ENCODE measurements around the gene ASTN2. TPM values are rescaled to one million over a fixed set of nuclear protein-coding genes. Genes with fewer than 3 reads are reported as not detected.

The ASTN2 gene
- total and polyA plus RNA-seq, 9 of the 15 experiments (the other 6 are each of a cell fraction or from before 2014, with no cell fraction given) = 0.56 to 3.5 (median 1.9) TPM

DNA sequence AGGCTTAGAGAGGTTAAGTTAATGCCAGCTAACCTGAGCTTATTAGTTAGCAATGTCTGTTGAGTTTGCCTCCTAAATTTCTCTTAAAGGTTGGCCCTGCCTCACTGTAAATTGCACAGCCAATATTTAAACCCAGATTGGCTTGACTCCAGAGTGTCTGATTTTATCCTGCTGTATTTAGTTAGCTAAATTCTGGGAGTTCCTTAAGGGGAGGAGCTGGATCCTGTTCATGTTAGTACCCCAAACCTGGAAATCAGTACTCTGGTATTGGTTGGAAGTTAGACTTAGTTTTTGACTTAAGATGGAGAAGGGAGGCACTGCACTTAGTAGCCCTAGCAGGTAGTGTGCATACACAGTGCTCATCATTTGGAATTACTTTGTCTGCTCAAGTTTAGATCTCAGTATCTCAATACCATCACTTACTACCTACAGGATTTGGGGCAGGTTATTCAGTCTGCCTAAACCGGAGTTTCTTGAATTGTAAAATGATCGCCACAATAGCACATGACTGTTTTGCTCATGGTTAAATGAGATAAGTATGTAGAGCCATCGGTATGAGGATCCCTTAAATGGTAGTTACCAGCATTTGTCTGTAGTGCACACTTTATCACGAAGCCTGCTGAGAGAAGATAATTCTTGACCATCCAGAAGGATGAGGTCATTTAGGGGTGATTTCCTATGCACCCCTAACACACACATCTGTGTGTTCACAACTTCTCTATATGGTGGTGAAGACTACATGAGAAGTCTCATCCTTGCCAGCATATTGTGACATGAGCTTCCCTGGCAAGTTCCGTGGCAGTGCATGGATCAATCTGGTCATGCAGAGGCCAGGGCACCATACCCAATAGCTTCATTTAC is 992.5 kb downstream of the ASTN2 start (continued):
- TF ChIP-seq, protein P1, sequence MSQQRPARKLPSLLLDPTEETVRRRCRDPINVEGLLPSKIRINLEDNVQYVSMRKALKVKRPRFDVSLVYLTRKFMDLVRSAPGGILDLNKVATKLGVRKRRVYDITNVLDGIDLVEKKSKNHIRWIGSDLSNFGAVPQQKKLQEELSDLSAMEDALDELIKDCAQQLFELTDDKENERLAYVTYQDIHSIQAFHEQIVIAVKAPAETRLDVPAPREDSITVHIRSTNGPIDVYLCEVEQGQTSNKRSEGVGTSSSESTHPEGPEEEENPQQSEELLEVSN (IDR thresholded peaks at IDR 0.05; ENCODE audit: borderline replicate concordance in 1 of 2, extremely low read depth in 1 of 2, insufficient read depth in 1 of 2, insufficient read length in 1 of 2, low read depth in 1 of 2, low read length in 1 of 2, poor library complexity in 1 of 2, severe bottlenecking in 1 of 2) = no peak
- TF ChIP-seq POLR2AphosphoS5 (IDR thresholded peaks at IDR 0.05; ENCODE audit: control insufficient read depth, insufficient read depth, low read depth, low read length) = peak; percentile 84
- peak; percentile 89 for TF ChIP-seq ZNF766 (CRISPR knock-in tag; conservative IDR thresholded peaks at IDR 0.05)
- no peak for TF ChIP-seq NFIX (CRISPR knock-in tag; IDR thresholded peaks at IDR 0.05; ENCODE audit: low read depth)
- no peak for TF ChIP-seq FUS (optimal IDR thresholded peaks at IDR 0.05; ENCODE audit: low read depth, low read length)
- TF ChIP-seq, protein P2, sequence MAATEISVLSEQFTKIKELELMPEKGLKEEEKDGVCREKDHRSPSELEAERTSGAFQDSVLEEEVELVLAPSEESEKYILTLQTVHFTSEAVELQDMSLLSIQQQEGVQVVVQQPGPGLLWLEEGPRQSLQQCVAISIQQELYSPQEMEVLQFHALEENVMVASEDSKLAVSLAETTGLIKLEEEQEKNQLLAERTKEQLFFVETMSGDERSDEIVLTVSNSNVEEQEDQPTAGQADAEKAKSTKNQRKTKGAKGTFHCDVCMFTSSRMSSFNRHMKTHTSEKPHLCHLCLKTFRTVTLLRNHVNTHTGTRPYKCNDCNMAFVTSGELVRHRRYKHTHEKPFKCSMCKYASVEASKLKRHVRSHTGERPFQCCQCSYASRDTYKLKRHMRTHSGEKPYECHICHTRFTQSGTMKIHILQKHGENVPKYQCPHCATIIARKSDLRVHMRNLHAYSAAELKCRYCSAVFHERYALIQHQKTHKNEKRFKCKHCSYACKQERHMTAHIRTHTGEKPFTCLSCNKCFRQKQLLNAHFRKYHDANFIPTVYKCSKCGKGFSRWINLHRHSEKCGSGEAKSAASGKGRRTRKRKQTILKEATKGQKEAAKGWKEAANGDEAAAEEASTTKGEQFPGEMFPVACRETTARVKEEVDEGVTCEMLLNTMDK (IDR thresholded peaks at IDR 0.05; ENCODE audit: borderline replicate concordance, insufficient read depth, low read depth, low read length, poor library complexity, severe bottlenecking) = no peak
- no peak for TF ChIP-seq RBM39 (optimal IDR thresholded peaks at IDR 0.05; ENCODE audit: low read depth, low read length)
- peak; percentile 74; the same call in 1 of the 2 replicates for TF ChIP-seq TOE1 (IDR thresholded peaks at IDR 0.05; ENCODE audit: borderline replicate concordance)
- no peak for TF ChIP-seq TOE1 (CRISPR knock-in tag; IDR thresholded peaks at IDR 0.05; ENCODE audit: borderline replicate concordance, low read depth)
- no peak for TF ChIP-seq SMAD2 (IDR thresholded peaks at IDR 0.05; ENCODE audit: low read depth, low read length)
- 0 out of 2 replicates have a peak, but pooled peaks have one; percentile 48 for TF ChIP-seq ZFPM2 (CRISPR knock-in tag; IDR thresholded peaks at IDR 0.05)
- no peak for TF ChIP-seq ZNF695 (CRISPR knock-in tag; IDR thresholded peaks at IDR 0.05)
- peak; percentile 78 for TF ChIP-seq BRD9 (IDR thresholded peaks at IDR 0.05; ENCODE audit: low read depth, partially characterized antibody)
- TF ChIP-seq, protein P3, sequence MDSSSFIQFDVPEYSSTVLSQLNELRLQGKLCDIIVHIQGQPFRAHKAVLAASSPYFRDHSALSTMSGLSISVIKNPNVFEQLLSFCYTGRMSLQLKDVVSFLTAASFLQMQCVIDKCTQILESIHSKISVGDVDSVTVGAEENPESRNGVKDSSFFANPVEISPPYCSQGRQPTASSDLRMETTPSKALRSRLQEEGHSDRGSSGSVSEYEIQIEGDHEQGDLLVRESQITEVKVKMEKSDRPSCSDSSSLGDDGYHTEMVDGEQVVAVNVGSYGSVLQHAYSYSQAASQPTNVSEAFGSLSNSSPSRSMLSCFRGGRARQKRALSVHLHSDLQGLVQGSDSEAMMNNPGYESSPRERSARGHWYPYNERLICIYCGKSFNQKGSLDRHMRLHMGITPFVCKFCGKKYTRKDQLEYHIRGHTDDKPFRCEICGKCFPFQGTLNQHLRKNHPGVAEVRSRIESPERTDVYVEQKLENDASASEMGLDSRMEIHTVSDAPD (CRISPR knock-in tag; IDR thresholded peaks at IDR 0.05) = no peak
- TF ChIP-seq, protein P4, sequence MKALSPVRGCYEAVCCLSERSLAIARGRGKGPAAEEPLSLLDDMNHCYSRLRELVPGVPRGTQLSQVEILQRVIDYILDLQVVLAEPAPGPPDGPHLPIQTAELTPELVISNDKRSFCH (CRISPR knock-in tag; IDR thresholded peaks at IDR 0.05) = no peak
- TF ChIP-seq, protein P4 (tag; IDR thresholded peaks at IDR 0.05) = peak; percentile 32; the same call in 1 of the 2 replicates
- TF ChIP-seq, protein P5, sequence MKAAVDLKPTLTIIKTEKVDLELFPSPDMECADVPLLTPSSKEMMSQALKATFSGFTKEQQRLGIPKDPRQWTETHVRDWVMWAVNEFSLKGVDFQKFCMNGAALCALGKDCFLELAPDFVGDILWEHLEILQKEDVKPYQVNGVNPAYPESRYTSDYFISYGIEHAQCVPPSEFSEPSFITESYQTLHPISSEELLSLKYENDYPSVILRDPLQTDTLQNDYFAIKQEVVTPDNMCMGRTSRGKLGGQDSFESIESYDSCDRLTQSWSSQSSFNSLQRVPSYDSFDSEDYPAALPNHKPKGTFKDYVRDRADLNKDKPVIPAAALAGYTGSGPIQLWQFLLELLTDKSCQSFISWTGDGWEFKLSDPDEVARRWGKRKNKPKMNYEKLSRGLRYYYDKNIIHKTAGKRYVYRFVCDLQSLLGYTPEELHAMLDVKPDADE (conservative IDR thresholded peaks at IDR 0.05; ENCODE audit: control insufficient read depth, low read depth, low read length) = no peak
- peak; percentile 76 to 97; a peak in 3 of 4 replicates for TF ChIP-seq SRF (CRISPR knock-in tag; IDR thresholded peaks at IDR 0.05)
- TF ChIP-seq HDAC6 (IDR thresholded peaks at IDR 0.05; ENCODE audit: low read depth, low read length) = no peak

Data from K562 (cell line).